ENCODE measurements around the gene ACBD3.

Gene ACBD3

GRCh38 chr1:226201029-226201593, 14.6 kb upstream of the ACBD3 start:
- DNase-seq, result peak in 3 of 4 experiments; percentile 7 to 33 (median 22)

- no peak for DNase-seq
Observed at GRCh38 chr1:226199971-226200370, 13.4 kb upstream of the ACBD3 start.

- DNase-seq, result no peak
Observed at GRCh38 chr1:226195144-226195543, 8.6 kb upstream of the ACBD3 start.

- no peak for DNase-seq
Observed at GRCh38 chr1:226187380-226187779, 839 bp upstream of the ACBD3 start.

- DNase-seq, result no peak
Observed at GRCh38 chr1:226187019-226187322, 430 bp upstream of the ACBD3 start.

GRCh38 chr1:226185141-226186036, 1.2 kb downstream of the ACBD3 start:
- peak; percentile 13 to 66 (median 41) for DNase-seq

GRCh38 chr1:226181996-226182714, 4.4 kb downstream of the ACBD3 start:
- DNase-seq, result peak; percentile 58 to 88 (median 84)

- no peak for DNase-seq
Observed at GRCh38 chr1:226176870-226177269, 9.7 kb downstream of the ACBD3 start.

GRCh38 chr1:226172589-226172988, 14.0 kb downstream of the ACBD3 start:
- no peak for DNase-seq

GRCh38 chr1:226166341-226166740, 20.2 kb downstream of the ACBD3 start:
- no peak for DNase-seq

GRCh38 chr1:226164154-226164553, 22.4 kb downstream of the ACBD3 start:
- DNase-seq, result no peak

- DNase-seq, result no peak
Observed at GRCh38 chr1:226162898-226163297, 23.6 kb downstream of the ACBD3 start.

- no peak for DNase-seq
Observed at GRCh38 chr1:226158983-226159382, 27.6 kb downstream of the ACBD3 start.

- DNase-seq, result no peak
Observed at GRCh38 chr1:226158457-226158856, 28.1 kb downstream of the ACBD3 start.

- no peak for DNase-seq
Observed at GRCh38 chr1:226157761-226158316, 28.7 kb downstream of the ACBD3 start.

- peak in 2 of 4 experiments; percentile 5 to 9 for DNase-seq
Observed at GRCh38 chr1:226154593-226154992, 31.9 kb downstream of the ACBD3 start.

GRCh38 chr1:226149806-226150205, 36.7 kb downstream of the ACBD3 start:
- no peak for DNase-seq

- DNase-seq, result no peak
Observed at GRCh38 chr1:226148121-226148648, 38.4 kb downstream of the ACBD3 start.

GRCh38 chr1:226144045-226144444, 42.5 kb downstream of the ACBD3 start:
- DNase-seq, result no peak

GRCh38 chr1:226135709-226136108, 50.8 kb downstream of the ACBD3 start:
- no peak for DNase-seq

- DNase-seq, result no peak
Observed at GRCh38 chr1:226135059-226135651, 51.4 kb downstream of the ACBD3 start.
